ENCODE measurements around the gene IFT57.

IFT57 gene

DNA sequence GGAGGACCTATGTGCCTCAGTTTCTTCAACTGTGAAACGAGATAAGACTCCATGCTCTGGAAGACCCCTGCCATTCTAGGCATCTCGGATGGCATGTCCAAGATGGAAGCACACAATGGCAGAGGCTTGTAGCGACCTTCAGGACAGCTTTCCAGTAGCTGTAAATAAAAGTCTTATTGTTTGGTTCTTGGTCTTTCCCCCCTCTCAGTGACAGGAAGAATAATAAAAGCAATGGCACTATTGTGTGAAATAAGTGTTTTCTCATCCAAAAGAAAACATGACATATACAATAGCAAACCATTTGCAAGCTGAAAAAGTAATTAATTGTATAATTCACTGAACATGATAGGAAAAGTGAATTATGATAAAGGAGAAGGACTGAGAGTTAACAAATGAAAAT lies 98.9 kb downstream of the IFT57 start:
- DNase-seq, result no peak

DNA sequence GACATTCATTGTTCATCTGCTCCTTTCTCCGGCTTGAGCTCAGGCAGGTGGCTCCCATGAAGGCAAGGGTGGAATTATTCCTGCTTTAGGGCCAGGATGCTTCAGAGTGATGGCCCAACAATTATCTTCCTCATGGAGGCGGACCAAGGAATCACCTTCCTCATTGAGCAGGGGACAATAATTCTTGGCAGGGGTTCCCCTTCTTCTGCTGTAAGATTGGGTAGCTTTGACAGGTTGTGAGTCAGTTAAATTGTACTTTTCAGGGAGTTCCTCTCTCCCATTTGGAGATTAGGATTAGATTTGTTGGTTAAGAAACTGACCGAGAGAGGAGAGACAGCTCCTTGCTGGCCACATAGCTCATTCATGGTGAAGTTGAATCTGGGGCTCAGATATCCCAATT lies 99.9 kb downstream of the IFT57 start:
- peak; percentile 20 for DNase-seq

DNA sequence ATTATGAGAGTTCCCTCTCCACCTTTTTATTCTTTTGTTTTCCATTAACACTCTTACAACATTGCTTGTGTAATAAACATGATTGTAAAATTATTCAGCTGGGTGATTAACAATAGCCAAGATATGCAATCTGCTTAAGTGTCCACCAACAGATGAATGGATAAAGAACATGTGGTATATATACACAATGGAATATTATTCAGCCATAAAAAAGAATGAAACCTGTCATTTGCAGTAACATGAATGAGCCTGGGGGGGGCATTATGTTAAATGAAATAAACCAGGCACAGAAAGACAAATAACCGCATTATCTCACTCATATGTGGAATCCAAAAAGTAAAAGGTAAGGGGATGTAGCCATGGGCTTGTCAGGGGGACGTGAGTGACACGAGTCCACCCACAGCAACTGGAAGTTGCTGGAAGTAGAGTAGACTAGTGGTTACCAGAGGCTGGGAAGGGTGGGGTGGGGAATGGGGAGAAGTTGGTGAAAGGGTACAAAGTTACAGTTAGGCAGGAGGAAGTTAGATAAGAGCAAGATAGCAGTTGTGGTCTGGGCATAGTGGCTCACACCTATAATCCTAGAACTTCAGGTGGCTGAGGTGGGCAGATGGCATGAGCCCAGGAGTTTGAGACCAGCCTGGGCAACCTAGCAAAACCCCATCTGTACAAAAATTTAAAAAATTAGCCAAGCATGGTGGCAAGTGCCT lies 102.7 kb downstream of the IFT57 start:
- no peak for DNase-seq

DNA sequence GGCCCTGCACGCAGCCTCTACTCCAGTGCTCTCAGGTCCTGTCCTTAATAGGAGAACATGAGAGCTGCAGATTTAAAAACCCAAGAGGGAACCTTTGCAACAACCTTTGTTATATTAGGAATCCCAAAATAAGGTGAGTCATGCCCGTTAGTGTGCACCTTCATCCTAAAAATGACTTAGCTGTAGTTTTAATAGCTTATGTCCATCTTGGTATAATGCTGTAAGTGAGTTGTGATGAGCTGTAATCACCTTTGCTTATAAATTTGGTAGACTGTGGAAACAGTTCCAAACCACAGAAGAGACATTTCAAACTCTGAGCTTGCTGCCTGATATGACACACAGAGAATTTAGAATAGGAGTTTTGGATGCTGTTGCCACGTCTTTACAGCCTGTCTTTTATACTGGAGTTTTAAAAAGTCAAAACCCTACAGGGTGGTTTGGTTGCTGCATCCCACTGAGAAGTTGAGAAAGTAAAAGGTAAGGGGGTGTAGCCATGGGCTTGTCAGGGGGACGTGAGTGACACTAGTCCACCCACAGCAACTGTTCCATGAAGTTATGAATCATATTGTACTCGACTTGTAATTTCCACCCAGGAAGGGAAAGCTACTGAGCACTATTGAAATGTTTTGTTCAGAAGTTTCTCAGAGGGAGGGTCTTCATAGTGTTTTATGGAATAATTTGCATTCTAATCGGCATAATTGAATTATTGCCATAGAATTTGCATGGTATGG lies 104.0 kb downstream of the IFT57 start:
- DNase-seq, result no peak

DNA sequence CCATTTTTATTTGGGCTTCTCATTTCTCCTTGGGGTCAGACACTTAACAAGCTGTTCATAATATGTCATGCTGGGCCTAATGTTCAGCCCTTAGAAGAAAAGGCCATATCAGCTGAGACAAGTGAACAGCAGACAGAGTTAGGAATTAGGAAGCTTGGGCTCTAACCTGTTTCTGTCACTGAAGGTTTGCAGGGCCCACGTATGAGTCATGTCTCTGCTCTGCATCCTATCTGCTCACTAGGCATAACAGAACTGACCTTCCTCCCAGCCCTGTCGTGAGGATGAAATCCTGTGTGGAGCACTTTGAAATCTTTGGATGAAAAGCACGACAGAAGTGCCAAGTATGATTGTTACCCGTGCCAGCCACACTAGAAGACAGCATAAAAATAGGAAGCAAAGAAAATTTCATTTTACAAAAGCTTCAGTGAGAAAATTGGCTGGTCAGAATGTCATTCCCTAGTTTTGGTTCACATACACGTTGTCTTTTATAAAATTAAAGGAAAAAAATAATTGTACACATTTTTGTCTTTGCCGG lies 104.9 kb downstream of the IFT57 start:
- no peak for DNase-seq

DNA sequence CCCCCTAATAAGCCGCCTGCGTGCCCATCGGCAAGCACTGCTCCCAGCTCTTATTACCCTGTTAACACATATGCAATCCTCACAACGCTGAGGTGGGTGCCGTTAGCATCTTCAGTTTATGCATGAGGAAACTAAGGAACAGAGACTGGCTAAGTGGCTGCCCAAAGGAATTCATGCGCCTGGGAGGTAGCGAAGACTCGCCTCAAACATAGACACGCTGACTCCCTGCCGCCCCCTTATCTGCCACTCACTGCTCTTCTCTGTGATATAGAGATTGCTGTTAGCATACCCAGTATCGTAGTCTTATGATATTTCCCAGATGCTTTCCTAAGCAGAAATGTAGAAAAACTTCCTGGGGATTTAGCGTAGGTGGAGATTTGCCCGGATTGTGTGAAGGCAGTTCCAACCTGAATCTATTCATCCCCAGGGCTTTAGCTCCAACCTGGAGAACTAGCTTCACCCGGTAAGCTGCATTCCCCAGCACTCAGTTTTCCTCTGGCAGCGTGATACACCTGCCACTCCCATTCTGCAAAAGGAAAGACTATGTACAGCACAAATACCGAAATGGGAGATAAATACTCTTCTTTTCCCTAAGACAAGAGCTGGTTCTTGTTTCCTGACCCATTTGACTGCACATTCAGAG lies 107.7 kb downstream of the IFT57 start:
- DNase-seq, result no peak

DNA sequence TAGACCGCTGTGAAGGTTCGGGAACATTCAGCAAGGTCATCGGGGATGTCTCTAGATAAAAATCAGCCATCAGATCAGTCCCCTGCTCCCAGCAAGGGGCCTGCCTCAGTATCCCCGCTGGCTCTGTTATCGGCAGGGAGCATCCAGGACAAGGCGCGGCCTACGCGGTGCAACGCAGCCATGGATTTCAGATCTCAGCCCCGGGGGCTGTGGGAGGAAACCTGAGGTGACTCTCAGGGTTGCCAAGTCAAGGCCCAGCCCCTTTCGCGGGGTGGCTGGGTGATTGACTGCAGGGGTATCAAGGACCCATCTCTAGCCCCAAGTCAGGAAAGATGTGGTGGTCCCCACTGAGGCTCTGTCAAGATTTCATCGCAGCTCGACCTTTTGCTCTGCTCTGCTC lies 108.2 kb downstream of the IFT57 start:
- no peak for DNase-seq

DNA sequence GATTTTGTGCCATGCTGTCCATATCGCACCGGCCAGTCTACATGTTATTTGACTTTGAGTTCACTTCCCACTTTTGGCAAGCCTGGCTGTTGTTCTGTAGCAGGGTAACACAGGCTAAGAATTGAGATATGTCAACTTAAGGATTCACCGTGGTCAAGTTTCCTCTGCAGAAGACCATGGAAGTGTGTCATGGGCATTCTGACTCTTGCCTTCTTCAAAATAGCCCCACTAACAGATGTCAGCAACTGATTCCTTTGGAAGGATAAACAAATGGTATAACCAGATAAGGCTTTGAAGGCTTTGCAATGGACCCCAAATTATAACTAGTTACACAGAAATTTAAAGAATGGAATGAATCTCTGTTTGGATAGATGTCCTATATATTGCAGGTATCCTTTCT lies 111.3 kb downstream of the IFT57 start:
- no peak for DNase-seq
